CD4-positive, alpha-beta T cell treated with Interleukin-12 subunit alpha and Interleukin-12 subunit beta, for 1 hour (primary cell): ENCODE measurements around the gene SBF1.
A peak's percentile ranks its signal among the peaks of the same experiment; 100 is the strongest.
"Not testable (repeated sequence)": the region's sequence is repeated elsewhere in the genome, so short reads cannot be mapped to it uniquely, and the experiment has no call there.

Source experiments
- DNase-seq: peaks from one replicate; pipeline ENCODE4 v3.0.0-alpha.2; 2020

The SBF1 gene, protein sequence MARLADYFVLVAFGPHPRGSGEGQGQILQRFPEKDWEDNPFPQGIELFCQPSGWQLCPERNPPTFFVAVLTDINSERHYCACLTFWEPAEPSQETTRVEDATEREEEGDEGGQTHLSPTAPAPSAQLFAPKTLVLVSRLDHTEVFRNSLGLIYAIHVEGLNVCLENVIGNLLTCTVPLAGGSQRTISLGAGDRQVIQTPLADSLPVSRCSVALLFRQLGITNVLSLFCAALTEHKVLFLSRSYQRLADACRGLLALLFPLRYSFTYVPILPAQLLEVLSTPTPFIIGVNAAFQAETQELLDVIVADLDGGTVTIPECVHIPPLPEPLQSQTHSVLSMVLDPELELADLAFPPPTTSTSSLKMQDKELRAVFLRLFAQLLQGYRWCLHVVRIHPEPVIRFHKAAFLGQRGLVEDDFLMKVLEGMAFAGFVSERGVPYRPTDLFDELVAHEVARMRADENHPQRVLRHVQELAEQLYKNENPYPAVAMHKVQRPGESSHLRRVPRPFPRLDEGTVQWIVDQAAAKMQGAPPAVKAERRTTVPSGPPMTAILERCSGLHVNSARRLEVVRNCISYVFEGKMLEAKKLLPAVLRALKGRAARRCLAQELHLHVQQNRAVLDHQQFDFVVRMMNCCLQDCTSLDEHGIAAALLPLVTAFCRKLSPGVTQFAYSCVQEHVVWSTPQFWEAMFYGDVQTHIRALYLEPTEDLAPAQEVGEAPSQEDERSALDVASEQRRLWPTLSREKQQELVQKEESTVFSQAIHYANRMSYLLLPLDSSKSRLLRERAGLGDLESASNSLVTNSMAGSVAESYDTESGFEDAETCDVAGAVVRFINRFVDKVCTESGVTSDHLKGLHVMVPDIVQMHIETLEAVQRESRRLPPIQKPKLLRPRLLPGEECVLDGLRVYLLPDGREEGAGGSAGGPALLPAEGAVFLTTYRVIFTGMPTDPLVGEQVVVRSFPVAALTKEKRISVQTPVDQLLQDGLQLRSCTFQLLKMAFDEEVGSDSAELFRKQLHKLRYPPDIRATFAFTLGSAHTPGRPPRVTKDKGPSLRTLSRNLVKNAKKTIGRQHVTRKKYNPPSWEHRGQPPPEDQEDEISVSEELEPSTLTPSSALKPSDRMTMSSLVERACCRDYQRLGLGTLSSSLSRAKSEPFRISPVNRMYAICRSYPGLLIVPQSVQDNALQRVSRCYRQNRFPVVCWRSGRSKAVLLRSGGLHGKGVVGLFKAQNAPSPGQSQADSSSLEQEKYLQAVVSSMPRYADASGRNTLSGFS (N-terminal part only)

DNA sequence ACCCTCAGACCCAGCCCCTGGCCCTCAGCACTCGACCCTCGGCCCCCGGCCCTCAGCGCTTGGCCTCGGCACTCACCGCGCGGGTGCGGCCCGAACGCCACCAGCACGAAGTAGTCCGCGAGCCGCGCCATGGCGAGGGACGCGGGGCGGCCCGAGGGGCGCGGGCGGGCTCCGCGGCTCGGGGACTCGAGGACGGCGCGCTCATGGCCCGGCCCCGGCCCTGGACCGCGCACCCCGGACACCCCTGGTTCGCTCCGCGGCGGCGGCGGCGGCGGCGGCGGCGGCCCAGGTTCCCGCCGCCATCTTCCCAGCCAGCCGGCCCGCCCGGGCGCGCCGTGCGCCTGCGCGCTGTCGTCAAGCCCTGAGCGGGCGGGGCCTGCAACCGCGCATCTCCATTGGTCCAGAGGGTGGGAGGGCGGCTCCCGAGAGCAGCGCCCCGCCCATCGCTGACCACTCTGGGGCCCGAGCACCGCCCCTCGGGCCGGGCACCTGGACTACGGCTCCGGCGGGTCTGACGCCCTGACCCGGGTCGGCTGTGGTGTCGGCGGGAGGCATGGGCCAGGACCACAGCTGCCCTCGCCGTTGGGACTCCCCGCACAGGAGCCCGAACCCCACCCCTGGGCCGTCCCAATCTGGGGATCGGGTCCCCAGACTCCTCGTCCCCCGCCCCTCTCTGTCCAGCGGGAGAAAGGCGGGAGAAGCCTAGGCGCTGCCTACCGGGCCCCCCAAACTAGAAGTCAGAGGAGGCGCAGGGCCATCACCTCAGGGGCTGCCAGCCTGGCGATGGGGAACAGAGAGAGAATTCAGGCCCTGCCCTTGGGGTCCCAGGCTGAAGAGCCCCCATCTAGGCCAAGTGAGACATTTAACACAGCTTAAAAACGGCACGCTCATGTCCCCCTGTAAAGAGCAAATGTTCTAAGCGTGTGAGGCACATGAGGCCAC is at the start of gene SBF1:
TSS of gene SBF1 (minus strand) at position 326 of the 942 bp plus-strand sequence. CDS start at position 131, 195 bp downstream.
- DNase-seq, result peak; percentile 90

DNA sequence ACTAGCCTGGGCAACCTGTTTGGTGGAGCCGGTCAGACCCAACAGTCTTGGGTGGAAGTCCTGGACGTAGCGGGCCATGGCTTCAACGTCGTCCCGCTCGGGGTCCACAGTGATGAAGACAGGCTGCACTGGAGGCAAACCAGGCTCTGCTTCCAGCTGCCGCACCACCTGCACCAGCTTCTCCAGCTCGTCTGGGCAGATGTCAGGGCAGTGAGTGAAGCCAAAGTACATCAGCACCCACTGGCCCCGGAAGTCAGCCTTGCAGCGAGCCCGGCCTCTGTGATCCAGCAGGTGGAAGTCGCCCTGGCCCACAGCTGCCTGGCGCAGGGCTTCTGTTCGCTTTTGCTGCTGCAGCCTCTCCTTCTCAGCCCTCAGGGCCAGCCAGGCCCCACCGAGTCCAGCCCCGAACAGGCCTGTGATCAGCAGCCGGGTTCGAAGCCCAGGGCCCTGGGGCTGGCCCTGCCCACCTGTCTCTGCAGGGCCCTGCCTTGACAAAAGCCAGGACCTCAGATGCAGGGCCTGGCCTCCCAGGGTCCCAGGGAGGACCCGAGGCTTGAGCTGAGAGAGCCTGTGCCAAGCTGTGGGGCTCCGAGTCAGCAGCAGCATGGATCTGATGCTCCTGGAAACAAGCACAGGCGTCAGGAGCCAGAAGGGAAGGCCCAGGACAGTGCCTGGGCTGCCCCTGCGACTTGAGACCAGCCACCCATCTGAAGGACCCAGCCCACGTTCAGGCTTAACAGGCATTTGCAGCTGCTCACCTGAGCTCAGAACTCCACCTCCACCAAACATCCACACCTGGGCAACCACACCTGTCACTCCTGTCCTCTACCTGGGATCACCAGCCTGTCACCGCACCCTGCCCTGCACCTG is 49.2 kb upstream of the SBF1 start:
- DNase-seq, result no peak

DNA sequence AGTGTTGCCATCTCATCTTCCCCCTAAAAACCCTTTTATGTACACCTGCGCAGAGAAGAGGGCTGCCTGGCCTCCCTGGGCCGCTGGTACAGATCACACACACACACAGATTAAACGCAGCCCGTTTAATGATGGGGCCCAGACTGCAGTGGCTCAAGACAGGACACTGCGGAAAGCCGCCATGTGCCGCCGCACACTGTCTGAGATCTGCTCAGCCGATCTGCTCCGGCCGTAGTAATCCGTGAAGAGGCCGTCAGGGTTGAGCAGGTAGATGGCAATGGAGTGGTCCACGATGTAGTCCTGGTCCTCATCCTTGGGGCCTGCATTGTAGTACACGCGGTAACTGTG is 48.6 kb upstream of the SBF1 start:
- DNase-seq, result no peak

DNA sequence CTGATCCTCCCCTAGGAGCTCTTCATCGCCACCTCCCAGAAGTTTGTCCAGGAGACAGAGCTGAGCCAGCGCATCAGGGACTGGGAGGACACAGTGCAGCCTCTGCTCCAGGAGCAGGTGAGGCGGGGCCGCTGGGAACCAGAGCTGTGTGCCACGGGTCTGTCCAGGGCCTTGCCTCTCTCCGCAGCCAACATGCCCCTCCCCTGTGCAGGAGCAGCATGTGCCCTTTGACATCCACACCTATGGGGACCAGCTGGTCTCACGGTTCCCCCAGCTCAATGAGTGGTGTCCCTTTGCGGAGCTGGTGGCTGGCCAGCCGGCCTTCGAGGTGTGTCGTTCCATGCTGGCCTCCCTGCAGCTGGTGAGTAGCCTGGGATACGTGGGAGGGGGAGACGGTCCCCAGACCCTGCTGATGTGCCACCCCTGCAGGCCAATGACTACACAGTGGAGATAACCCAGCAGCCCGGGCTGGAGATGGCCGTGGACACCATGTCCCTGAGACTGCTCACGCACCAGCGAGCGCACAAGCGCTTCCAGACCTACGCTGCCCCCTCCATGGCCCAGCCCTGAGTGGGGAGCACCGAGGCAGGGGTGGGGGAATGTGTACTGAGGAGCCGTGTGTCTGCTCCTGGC is 48.1 kb upstream of the SBF1 start:
- DNase-seq, result no peak

DNA sequence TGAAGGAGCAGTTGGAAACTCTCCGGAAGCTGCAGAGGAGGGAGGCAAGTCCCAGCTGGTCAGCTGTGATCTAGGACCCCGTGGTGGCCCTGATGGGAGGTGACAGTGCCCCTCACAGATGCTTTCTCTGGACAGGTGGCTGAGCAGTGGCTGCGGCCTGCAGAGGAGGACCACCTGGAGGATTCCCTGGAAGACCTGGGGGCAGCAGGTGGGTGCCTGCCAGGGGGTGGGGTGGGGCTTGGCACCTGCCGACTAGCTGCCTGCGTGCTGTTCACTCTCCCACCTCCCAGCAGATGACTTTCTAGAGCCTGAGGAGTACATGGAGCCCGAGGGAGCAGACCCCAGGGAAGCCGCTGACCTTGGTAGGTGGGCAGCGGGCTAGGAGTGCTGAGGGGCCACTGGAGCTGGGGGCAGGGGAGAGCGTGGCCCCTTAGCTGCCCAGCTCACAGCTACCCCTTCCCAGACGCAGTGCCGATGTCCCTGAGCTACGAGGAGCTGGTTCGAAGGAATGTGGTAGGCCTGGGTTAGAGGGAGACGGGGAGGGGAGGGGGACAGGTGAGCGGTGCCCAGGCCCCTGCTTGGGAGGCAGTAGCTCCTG is 47.5 kb upstream of the SBF1 start:
- no peak for DNase-seq

DNA sequence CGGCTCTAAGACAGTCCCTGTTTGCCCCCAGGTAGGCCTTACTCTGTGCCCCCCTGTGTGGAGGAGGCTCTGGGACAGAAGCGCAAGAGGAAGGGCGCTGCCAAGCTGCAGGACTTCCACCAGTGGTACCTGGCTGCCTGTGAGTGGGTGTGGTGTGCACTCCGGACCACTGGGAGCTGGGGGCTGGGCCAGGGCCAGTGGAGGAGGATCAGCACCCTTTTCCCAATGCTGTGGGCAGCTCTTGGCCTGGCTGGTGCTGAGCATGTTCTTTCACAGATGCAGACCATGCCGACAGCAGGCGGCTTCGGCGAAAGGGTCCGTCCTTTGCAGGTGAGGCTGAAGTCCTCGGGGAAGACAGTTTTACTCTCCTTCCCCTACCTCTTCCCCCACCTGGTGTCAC is 46.9 kb upstream of the SBF1 start:
- no peak for DNase-seq

DNA sequence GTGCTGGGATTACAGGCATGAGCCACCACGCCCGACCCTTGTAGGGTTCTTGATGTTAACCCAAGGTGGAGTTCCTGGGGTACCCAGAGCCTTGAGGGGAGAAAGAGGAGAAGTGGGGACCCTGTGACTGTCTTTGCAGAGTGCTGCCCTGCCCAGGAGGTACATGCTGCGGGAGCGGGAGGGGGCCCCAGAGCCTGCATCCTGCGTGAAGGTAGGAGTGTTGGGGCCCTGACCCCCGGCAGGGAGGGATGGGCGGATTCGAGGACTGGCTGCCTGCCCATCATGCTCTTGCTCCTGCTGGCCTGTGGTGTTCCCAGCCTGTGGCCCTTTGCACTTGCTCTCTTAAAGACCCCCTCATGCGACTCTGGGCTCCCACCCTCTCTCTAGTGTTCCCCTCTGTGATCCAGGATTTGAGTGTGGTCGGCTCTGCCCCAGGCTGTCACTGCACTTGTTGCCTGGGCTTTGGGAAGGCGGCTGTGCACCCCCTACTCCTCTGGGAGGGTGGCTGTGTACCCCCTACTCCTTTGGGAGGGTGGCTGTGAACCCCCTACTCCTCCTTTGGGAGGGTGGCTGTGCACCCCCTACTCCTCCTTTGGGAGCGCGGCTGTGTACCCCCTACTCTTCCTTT is 46.1 kb upstream of the SBF1 start:
- DNase-seq, result no peak

DNA sequence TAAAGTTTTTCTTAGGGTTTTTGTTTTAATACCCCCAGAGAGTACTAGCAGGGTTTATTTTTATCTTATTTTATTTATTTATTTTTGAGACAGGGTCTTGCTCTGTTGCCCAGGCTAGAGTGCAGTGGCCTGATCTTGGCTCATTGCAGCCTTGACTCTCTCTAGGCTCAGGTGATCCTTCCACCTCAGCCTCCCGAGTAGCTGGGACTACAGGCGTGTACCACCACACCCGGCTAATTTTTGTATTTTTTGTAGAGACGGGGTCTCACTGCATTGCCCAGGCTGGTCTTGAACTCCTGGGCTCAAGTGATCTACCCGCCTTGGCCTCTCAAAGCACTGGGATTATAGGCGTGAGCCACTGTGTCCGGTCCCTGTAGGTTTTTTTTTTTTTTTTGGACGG is 45.3 kb upstream of the SBF1 start:
- DNase-seq, result not testable (repeated sequence)

DNA sequence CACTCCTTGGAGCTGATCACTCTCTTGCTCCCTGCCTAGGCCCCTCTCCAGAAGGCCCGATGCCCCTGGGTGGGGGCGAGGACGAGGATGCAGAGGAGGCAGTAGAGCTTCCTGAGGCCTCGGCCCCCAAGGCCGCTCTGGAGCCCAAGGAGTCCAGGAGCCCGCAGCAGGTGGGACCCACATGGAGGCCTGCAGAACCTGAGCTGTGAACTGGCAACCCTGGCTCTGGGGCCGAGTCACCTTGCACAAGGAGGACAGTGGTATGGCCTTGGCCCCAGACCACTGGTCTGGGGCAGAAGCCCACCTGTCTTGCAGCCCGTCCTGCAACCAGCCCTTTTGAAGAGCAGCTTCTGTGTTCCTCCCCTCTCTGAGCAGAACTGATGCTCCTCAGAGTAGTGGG is 44.3 kb upstream of the SBF1 start:
- DNase-seq, result no peak

DNA sequence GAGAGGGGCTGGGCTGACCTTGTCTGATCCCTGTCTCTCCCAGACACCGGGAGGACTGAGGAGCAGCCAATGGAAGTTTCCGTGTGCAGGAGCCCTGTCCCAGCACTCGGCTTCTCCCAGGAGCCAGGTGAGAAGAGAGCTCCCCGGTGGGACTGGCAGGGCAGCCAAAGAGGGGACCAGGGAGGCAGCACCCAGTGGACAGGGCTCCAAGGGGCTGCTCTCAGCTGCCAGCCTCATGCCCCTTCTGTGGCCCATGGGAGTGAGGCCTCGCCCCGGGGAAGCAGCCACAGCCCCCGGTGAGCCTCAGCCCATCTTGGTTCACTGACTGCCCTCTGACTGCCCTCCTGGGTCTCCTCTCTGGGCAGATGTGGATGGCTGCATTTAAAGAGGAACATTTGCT is 43.8 kb upstream of the SBF1 start:
- DNase-seq, result no peak

DNA sequence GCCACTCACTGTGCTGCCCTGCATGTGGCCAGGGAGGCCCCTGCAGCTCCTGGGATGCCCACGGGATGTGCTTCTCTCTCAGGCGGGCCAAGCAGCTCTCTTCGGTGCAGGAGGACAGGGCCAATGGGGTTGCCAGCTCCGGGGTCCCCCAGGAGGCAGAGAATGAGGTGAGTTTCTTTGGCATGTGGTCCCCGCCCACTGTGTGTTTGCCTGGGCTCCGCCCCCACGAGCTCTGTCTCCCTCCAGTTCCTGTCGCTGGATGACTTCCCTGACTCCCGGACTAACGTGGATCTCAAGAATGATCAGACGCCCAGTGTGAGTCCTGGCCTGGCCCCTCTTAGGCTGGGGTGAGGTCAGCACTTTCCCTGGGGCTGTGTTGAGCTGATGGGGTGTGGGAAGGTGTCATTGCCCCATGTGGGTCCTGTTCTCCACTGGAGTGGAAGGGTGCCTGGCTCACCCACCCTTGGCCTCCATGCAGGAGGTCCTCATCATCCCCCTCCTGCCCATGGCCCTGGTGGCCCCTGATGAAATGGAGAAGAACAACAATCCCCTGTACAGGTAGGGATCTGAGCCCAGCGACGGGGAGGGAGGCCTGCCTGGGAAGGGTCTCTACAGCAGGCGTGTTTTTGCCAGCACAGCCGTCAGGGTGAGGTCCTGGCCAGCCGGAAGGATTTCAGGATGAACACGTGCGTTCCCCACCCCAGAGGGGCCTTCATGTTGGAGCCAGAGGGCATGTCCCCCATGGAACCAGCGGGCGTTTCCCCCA is 42.8 kb upstream of the SBF1 start:
- no peak for DNase-seq

DNA sequence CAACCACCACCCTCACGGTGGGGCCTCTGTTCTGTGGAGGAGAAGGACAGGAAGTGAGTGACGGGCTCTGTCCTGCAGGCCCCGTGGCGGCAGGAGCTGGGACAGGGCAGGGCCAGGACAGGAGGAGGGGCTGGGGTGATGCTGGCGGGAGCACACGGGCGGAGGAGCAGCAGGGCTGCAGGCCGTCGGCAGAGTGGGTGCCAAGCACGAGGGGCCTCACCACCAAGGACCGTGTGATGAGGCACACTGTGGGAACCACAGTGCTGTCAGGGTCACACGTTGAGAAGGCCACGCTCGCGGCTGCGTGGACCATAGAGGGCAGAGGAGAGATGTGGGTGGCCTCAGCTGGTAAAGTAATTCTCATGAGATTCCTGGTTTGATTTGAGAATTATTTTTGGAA is 42.1 kb upstream of the SBF1 start:
- DNase-seq, result no peak

DNA sequence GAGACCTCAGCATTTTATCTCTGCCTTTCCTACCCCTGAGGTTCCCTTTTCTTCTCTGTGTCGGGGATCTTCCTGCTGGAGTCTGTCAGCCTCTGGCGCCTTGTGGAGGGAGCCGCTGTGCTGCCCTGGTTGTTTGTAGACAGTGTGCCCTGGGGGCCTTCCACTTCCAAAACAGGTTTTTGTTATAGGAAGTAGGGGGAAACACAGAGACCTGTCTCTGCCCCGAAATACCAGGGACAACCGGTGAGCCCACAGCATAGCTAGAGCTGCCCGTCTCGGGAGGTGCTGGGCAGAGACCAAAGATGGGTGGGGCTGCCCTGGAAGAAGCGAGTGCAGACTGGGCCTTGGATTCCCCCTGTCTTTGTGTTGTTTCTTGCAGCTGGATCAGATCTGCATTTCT is 41.2 kb upstream of the SBF1 start:
- no peak for DNase-seq

DNA sequence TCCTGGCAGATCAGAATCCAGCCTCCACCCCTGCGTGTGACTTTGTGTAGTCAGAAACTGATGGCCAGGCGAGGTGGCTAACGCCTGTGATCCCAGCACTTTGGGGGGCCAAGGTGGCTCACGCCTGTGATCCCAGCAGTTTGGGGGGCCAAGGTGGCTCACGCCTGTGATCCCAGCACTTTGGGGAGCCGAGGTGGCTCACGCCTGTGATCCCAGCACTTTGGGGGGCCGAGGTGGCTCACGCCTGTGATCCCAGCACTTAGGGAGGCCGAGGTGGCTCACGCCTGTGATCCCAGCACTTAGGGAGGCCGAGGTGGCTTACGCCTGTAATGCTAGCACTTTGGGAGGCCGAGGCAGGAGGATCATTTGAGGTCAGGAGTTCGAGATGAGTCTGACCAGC is 38.3 kb upstream of the SBF1 start:
- no peak for DNase-seq

DNA sequence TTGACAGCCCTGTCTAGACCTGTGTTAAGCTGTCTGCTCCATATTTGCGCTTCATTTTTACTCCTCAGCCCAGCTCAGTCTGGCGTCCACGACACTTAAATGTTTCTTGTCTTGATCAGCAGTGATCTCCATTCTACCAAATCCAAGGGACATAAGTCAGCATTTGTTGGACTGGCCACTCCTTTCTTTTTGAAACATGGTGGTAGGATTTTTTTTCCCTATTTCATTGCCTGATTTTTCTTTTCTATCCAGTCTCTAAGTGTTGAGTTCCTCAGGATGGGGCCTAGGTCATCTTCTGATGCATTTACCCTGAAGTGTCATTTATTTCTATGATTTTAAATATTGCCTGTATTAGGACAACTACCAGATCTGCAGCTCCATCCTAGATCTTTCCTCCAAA is 34.1 kb upstream of the SBF1 start:
- no peak for DNase-seq

DNA sequence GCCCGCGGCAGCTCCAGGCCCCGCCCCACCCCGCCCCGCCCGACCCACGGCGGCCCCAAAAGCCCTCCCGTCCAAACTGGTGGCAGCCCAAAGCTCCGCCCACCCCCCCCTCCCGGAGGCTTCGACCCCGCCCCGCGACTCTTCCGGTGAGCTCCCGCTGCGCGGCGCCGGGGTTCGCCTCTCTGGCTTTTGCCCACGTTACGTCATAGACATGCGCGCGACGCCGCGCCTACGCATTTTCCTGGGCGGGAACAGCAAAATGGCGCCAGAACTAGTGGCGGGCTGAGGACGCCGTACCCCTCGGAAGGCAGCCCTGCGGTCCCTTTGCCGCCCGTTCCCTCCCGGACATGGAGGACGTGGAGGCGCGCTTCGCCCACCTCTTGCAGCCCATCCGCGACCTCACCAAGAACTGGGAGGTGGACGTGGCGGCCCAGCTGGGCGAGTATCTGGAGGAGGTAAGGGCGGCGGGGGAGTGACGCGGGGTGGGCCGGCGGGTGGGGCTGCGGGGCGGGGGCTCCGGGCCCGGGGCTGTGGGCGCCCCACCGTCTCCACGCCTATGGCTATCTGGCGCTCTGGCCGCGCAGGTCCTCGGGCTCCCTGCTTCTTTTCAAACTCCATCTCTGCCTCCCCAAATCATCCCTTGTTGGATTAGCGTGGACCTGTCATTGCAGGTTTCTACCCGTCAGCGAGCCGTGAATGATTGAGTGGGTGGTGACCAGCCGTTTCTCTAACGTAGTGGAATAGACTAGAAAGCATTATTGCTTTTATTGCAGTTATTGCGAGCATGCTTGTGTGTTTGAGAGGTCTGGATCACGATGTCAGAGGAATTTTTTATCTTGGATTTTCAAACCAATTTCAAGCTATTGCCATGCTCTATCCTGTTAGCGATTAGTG is 33.4 kb upstream of the SBF1 start, which contains the start of gene NCAPH2:
TSS of gene NCAPH2 (plus strand) at position 234 of the 894 bp plus-strand sequence. CDS start at position 348, 114 bp downstream.
- DNase-seq, result peak; percentile 97

DNA sequence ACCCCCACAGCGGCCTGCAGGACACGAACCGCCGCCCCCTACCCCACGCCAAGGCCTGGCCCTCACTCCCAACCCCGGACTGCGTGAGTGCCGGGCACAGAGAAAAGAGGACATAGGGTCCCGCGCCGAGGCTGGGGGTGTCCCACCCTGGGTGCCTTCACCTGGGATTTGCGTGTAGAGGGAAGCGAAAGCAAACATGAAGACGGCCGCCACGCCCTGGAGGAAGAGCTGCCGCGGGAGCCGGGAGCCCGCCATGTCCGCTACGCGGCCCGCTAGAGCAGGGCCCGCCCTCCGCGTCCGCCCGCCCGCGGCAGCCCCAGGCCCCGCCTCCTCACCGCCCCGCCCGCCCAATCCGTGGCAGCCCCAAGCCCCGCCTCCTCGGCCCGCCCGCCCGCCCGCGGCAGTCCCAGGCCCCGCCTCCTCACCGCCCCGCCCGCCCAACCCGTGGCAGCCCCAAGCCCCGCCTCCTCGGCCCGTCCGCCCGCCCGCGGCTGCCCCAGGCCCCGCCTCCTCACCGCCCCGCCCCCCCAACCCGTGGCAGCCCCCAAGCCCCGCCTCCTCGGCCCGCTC is 32.7 kb upstream of the SBF1 start, which contains the start of gene LMF2:
TSS of gene LMF2 (minus strand) at position 282 of the 570 bp plus-strand sequence. CDS start at position 255, 27 bp downstream.
- DNase-seq, result peak; percentile 94
